Hippocampal formation (tissue), 2 donors: Measurements from ENCODE around the gene SLC49A3.
"Not testable (repeated sequence)": the region's sequence is repeated elsewhere in the genome, so short reads cannot be mapped to it uniquely, and the experiment has no call there.

Experiments
- DNase-seq, 2 donors: peaks; one replicate each; lab custom pipeline; 2025; lab: John Stamatoyannopoulos, UW

Gene SLC49A3

GRCh38 chr4:703336-704197, 14.6 kb upstream of the SLC49A3 start:
- no peak for DNase-seq

DNA sequence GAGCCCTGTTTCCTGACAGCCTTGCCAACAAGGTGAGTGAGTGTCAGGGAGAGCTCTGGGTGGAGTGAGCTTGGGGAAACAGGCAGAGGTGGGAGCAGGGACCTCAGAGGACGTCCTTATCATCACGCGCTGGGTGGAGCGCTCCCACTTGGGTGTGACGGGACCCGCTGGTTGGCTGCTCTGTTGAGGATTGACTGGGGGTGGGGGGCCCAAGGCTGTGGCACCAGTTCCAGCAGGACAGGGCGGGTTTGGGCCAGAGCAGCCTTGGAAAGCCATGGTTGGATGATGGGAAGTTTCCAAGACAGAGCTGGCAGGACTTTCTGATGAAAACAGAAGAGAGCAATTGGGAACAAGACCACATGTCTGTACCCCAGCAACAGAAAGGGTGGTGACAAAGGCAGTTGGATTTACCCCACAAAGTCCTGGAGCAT, 13.7 kb upstream of the SLC49A3 start:
- no peak for DNase-seq

DNA sequence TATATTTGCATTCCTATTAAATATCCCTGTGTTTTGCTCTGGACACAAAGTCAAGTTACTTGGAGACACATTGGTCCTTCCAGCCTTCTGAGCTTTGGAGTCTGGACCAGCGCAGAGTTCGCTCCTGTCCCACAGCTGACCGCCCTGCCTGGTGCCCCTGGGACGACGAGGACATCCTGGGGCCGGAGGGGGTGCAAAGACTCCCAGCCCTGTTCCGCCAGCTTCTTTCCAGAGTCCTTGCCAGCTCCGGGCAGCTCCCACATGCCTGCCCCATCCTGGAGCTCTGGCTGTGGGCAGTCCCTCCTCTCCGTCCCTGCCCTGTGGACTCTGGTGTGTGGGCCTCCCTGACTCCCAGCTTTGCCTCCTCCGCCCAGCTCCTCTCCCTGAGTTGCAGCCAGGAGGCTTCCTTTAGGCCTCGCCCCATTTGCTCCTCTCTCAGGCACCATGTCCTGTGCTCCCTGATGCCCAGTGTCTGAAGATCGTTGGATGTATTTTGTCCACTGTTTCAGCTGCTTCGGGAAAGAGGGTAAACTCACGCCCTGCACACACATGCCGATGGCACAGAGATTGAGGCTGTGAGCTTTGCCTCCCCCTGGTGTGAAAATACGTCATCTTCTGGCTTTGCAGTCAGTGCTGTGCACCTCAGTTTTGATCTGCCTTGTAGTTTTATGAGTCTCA, 11.8 kb upstream of the SLC49A3 start:
- no peak for DNase-seq

GRCh38 chr4:699816-700580, 11.0 kb upstream of the SLC49A3 start:
- no peak for DNase-seq

GRCh38 chr4:694341-694940, 5.5 kb upstream of the SLC49A3 start:
- not testable (repeated sequence) for DNase-seq

- DNase-seq: no peak
These were observed 4.0 kb upstream of the SLC49A3 start for GRCh38 chr4:692771-693554.

GRCh38 chr4:689723-690122, 772 bp upstream of the SLC49A3 start:
- DNase-seq: no peak

DNA sequence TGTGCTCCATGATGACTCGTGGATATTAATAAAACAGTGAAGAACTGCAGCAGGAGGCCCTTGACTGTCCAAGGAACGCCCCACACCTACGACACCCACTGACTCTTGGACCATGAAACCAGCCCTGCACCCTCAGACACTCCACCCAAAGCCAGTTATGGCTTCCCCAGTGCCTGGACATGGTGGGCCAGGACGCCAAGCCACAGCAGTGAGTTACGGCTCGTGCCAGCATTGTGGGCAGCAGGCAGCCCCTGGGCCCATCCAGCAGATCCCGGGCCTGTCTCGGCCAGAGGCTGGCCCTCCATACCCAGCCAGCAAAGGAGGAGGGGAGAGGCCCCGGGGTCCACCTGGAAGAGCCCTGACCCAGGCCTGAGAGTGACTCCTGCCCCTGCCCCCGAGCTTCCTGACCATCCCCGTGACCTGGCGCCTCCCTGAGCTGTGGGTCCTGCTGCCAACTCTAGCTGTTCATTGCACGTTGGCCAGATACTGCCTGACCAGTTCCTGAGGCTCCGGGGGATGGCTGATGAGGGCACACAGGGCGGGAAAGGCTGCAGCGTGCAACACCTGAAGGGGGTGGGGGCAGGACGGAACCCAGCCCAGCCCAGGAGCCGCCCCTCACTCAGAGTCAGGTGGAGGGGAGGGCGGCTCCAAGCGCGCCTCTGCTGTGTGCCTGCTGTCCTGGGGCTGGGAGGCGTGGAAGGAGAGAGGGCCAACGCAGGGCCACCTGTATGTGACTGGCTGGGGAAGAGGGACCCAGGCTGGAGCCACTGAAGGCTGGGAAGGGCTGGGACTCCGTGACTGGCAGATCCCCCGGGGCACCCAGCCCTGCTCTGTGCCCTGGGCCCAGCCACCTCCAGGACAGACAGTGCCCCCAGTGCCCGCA, 739 bp downstream of the SLC49A3 start:
- DNase-seq: no peak

GRCh38 chr4:687048-687970, 1.6 kb downstream of the SLC49A3 start:
- no peak for DNase-seq

DNA sequence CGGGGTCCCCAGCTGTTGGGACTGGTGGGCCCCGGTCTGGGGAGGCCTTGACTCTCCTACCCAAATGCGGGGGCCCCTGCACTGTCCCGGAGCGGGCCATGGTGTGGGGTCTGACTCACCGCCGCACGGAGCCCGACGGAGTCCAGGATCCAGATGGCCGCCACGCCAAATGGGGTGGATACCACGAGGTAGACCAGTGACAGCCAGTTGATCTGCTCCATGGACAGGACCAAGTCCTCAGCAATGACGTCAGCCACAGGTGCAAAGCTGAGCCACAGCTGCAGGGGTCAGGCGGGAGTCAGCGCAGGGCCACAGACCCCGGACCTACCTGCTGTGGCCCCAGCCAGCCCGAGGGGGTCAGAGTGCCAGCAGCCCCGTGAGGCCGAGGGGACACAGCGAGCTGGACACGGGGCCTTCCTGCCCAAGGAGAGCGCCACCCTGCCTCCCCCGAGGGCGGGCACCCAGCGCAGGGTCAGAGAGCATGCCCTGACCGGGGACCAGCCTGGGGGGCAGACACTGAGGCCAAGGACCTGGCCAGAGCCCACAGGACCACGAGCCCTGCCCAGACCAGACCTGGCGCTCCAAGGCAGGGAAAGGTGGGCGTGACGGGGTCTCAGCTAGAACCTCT, 2.4 kb downstream of the SLC49A3 start:
- DNase-seq: no peak

DNA sequence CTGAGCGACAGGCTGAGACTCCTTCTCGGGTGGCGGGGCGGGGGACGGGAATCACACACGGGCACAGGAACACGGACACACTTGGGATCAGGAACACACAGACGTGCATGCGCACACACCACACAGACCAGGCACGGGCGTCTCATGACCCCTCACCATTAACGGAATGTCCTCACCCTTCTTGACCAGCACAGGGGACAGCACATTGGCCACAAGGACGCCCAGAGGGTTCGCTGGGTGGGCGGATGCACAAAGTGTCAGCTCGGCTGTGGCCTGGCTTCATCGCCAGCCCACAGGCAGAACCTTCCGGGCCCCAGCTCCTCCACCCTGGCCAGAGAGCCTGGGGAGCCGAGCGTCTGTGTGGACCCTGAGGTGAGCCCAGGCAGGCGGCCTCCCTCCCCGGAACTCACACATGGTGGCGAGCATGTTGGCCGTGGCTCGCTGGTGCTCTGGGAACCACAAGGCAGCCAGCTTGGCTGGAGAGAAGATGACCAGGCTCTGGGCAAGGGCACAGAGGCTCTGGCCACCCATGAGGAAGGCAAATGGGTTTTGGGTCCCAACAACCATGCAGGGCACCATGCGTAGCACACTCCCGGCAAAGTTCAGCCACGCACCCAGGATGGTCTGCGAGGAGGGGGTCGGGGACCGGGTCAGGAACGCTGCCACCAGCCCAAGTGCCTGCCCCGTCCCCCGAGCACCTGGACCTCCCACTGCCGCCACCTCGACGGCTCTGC, 3.1 kb downstream of the SLC49A3 start:
- DNase-seq: no peak

DNA sequence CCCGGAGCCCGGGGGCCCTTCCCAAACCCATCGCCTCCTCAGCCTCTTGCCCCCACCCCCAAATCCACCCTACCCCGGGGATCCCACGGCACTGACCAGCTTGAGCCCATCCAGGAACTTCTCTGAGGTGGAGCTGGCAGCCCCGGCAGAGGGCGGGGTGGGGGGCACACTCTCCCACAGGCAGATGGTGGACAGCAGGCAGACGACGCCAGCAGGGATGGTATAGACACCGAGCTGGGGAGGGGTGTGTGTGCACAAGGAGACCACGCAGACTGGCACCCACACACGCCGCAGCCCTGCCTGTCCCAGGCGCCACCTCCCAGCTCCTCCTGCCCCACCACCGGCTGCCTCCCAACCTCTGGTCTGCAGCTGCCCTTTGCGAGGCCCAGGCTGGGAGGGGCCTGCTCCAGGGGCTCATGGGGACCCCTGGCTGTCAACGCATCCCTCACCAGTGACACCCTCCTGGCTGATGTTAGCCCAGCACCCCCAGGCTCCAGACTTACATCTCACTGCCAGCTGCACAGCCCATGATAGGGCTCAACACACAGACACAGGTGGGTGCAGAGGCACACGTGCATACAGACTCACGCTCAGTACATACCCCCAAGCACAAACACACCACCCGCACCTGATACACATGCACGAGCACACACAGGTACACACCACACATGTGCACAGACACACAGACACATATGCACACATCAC, 4.2 kb downstream of the SLC49A3 start:
- no peak for DNase-seq

DNA sequence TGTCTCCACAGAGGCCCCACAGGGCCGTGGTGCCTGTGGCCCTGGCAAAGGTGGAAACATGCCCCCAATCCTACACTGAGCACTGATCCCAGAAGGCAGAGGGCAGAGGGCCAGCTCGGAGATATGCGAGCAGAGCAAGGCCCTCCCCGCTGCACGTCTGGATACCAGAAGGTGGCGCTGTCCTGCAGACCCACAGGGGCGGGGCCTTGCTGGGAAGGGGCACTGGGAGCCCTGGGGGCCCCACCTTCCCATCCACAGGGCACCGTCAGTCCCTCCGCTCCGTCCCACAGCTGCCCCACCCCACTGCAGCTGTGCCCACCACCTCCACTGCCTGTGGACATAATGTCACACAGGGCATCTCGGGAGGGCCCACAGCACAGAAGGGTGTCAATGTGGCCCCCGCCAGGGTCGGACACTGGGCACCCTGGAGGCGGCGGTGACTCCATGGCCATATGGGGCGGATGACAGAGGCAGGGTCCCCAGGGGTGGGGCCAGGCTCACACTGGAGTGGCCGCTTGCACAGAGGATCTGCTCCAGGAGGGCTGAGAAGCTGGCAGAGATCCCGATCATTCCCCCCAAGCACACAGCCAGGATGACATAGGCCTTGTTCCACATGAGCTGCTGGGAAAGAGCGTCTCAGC, 4.8 kb downstream of the SLC49A3 start:
- DNase-seq: peak; percentile 28 to 56

DNA sequence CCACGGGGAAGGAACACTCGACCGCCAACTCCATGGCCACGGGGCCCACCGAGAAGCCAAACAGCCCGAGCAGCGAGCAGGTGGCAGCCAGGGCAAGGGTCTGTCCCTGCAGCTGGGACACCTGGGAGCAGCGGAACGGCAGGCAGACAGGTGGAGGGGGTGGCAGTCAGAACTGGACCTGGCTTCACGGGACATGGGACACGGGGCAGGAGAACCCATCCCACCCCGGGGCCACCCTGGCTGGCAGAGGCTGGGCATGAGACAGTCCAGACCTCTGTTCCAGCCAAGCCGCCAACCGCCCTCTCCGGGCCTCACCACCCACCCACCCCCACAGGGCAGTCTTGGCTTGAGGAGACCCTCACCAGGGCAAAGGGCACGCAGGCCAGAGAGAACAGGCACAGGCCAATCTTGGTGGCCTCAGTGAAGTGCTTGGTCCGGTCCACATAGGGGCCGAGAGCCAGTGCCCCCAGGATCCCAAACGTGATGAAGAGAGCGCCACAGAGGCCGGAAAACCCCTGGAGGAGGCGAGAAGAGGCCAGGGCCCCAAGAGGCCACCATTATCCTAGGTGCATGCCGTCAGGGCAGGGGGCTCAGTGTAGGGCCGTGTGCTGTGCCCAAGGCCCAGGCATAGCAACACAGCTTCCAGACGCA, 5.6 kb downstream of the SLC49A3 start:
- no peak for DNase-seq

DNA sequence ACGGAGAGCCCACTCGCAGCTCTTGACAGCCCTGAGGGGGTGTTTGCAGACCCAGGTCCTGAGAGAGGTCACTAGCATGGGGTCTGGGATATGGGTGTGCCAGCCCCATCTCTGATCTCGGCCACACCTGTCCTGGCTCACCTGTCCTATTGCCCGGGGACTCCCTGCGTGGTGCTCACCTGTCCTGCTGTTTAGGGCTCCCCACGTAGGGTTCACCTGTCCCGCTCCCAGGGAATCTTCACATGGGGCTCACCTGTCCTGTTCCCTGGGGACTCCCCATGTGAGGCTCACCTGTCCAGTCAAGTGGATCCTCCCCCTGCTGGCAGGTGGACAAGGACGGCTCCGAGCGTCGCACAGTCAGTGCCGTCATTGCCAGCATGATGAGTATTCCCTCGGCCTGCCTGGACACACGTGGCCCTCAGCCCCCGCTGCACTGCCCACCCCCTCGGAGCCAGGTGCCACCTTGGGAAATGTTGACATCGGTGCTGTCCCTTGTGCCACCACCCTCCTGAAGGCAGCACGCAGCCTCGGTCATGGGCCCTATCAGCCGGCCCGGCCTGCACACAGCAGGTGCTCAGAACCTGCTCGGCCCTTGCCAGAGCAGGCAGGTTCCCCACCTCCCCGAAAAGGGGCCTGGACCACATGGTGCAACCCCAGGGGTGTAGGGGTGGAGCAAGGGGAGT, 6.3 kb downstream of the SLC49A3 start:
- no peak for DNase-seq
